ENCODE measurements around the gene MPO.

- TF ChIP-seq, protein P1, sequence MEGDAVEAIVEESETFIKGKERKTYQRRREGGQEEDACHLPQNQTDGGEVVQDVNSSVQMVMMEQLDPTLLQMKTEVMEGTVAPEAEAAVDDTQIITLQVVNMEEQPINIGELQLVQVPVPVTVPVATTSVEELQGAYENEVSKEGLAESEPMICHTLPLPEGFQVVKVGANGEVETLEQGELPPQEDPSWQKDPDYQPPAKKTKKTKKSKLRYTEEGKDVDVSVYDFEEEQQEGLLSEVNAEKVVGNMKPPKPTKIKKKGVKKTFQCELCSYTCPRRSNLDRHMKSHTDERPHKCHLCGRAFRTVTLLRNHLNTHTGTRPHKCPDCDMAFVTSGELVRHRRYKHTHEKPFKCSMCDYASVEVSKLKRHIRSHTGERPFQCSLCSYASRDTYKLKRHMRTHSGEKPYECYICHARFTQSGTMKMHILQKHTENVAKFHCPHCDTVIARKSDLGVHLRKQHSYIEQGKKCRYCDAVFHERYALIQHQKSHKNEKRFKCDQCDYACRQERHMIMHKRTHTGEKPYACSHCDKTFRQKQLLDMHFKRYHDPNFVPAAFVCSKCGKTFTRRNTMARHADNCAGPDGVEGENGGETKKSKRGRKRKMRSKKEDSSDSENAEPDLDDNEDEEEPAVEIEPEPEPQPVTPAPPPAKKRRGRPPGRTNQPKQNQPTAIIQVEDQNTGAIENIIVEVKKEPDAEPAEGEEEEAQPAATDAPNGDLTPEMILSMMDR (IDR thresholded peaks at IDR 0.05): no peak
- TF ChIP-seq POLR2A (IDR thresholded peaks at IDR 0.05) (no peak), POLR2AphosphoS5 (IDR thresholded peaks at IDR 0.05) (no peak), EP300 (IDR thresholded peaks at IDR 0.05) (no peak)
Measured at GRCh38 chr17:58327363-58328194, 46.8 kb upstream of the MPO start.

All from stomach (tissue), 4 donors.